HG02884 (cell line): ENCODE data around the gene UQCC3.
"Not testable (repeated sequence)": the region's sequence is repeated elsewhere in the genome, so short reads cannot be mapped to it uniquely, and the experiment has no call there.

Experiments
- ATAC-seq: cut with Tn5 transposase; IDR thresholded peaks from one replicate; pipeline ENCODE4 v1.9.1; 2021; ENCODE audit warnings: mild to moderate bottlenecking, moderate library complexity; ENCODE audit not compliant: unreplicated experiment

UQCC3 gene, protein sequence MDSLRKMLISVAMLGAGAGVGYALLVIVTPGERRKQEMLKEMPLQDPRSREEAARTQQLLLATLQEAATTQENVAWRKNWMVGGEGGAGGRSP

DNA sequence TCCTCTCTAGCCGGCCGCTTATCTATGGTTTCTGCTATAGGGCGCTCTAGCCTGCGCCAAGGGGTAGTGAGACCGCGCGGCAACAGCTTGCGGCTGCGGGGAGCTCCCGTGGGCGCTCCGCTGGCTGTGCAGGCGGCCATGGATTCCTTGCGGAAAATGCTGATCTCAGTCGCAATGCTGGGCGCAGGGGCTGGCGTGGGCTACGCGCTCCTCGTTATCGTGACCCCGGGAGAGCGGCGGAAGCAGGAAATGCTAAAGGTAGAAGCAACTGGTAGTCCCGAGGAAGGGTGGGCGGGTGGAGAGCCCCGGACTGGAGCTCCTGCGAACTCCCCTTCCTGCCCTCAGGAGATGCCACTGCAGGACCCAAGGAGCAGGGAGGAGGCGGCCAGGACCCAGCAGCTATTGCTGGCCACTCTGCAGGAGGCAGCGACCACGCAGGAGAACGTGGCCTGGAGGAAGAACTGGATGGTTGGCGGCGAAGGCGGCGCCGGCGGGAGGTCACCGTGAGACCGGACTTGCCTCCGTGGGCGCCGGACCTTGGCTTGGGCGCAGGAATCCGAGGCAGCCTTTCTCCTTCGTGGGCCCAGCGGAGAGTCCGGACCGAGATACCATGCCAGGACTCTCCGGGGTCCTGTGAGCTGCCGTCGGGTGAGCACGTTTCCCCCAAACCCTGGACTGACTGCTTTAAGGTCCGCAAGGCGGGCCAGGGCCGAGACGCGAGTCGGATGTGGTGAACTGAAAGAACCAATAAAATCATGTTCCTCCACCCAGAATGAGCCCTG, at the start of gene UQCC3, which contains the start of gene LBHD1:
TSS of gene UQCC3 (plus strand) at position 66 of the 782 bp plus-strand sequence. CDS start at position 139, 73 bp downstream.
TSS of gene LBHD1 (minus strand) at position 660 of the 782 bp plus-strand sequence. CDS start 2,236 bp downstream, outside the sequence.
- ATAC-seq: peak; percentile 59

DNA sequence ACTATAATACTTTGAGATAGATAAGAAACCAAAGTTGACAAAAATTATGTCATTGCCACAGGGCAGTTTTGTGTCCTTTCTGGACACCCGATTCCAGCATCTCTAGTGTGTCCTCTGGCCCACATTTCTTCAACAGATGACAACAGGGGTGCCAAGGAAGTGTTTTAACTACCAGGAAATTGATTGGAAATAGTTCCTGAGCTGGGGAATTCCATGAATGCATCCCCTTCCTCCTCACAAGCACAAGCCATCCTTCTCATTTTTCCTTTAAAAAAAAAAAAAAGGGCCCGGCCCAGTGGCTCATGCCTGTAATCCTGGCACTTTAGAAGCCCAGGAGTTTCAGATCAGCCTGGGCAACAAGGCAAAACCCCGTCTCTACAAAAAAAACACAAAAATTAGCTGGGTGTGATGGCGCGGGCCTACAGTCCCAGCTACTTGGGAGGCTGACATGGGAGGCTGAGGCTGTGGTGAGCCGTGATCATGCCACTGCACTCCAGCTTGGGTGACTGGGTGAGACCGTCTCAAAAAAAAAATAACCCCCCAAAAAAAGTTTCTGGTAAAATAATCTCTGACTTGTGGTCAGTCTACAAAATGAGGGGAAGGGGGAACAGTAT, 48.9 kb upstream of the UQCC3 start:
- ATAC-seq: no peak

DNA sequence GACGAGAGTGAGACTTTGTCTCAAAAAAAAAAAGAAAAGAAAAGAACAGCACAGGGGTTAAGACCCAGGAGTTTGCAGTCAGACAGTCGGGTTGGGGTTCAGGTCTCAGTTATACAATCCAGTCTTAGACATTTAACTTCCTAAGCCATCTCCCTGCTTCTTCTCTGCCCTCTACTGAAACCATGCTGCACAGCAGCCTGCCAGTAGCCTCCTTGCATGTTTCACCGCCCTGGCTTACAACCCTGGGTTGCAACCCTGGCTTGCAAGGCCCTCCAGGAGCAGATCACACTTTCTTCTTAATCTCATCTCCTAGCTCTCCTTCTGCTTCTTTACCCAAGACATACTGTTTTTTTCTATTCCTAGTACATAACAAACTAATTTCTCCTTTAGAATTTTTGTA, 43.8 kb upstream of the UQCC3 start:
- no peak for ATAC-seq

DNA sequence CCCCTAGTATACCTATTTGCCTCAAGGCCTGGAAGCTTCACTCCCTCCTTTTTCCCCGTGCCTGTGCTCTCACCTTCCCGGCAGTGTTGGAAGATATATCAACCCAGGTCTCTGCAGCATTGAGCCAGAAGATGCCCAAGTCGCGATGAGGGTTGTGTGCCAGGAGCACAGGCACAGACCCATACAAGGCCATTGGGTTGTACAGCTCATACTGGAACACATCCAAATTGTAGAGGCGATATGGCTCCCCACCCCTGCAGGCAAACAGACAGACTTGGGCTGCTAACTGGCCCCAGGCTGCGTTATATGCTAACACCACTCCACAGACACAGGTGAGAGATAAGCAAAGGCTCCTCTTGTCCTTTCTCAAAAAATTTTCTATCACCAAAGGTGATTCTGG, 39.0 kb upstream of the UQCC3 start:
- ATAC-seq: no peak

DNA sequence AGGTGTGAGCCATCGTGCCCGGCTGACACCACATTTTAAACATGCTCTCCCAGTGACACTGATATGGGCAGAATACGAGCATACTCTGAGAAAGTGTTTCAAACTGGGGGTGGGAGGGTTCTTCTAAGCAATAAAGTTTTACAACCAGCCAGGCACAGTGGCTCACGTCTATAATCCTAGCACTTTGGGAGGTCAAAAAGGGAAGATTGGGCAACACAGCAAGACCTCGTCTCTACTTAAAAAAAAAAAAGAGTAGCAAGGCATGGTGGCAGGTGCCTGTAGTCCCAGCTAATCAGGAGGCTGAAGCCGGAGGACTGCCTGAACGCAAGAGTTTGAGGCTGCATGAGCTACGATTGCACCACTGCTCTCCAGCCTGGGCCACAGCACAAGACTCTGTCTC, 27.3 kb upstream of the UQCC3 start:
- ATAC-seq: no peak

DNA sequence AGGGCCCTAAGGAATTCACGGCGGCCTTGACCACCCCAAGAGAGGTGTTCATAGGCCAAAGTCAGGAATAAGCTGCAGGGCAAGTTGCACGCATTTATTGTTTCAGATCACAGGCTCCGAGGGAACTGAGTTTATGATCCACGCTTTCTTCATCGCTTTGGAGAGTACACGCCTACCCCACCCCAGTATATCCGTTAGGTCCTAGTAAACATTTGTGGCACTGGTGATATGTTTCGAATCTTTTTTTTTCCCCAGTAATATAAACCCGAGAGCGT, 25.9 kb upstream of the UQCC3 start:
- ATAC-seq: no peak

DNA sequence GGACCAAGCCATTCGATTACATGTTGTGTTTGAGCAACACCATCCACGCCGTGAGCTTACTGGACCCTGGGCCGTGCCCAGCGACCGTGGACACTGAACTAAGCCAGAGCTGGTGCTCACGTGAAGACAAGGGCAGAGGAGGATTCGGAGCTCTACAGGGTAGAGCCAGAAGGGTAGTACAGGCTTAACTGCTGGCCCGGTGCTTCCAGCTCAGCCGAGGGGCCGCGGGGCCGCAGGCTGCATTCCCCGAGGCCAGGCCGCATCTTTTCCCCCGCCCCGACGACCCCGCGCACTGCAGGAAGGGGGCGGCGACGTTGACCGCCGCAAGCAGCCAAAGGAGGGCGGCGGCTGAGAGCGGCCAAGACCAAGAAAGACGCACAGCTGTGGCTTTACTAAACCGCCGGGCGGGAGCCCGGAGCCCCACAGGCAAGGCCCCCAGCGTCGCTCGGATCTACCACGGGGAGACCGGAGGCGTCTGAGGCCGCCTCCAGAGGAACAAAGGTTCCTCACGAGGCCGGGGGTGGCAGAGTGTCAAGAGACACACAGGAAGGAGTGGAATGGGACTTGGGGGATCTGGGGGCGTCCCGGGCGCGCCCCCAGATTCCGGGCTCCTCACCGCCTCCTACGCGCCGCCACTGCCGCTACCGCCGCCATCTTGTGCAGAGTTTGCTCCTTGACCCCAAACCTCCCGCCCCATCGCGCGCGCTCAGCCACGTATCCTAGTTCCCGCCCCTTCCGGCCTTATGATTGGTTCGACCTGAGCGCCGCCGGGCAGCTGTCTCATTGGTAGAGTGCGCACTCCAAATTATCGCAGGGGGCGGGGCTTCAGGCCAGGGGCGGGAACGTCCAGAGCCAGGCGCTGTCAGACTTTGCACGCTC, 25.3 kb upstream of the UQCC3 start, which contains the start of gene GANAB:
TSS of gene GANAB (minus strand) at position 668 of the 879 bp plus-strand sequence. CDS start at position 654, 14 bp downstream.
- peak; percentile 90 for ATAC-seq

DNA sequence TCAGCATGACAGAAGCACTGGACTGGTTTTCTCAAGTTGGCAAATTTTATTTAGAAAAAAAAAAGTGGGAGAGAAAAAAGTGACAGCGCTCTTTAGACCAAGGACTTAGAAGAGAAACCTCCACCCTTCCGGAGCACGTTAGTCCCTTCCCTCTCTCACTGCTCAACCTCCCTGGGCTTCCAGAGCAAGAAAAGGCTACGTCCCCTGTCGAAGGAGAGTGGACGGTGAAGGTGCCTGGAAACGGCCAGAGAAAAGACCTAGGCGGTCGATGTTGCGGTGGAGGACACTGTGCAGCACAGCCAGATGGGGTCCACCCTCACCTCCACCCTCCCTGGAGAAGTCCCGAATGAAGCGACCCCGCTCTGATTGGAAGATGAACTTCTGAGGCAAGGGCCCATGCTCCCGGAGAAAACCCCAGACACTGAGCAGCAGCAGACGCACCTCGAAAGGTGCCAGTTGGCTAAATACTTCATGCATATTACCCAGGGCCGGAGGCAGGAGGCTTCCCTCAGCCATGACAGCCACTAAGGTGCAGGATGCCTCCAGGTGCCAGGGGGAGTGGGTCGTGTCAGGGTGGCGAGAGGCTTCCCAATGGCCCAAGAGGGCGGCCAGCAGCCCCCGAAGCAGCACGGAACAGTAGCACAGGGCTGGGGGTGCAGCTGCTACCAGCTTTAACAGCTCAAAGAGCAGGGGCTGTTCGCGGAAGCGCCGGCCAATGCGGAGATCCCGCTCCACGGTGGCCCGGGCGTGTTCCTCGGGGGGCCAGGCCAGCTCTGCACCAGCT, 24.5 kb upstream of the UQCC3 start:
- no peak for ATAC-seq

DNA sequence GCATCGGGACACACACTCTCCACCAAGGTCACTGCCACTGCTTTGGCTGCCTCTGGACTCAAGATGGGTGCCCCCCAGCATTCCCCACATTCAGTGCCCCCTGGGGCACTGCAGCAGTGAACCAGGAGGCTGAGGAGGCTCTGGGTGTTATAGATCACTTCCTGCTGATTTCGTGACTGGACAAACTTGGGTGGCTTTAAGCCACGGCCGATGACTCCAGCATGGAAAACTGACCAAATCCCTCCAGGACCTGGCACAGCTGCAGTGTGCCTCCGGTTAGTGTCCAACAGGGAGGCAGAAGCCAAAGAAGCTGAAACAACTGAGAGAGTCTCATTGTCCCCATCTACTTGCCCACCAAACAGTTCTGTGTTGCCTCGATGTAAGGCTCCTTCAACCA, 23.9 kb upstream of the UQCC3 start:
- ATAC-seq: no peak

DNA sequence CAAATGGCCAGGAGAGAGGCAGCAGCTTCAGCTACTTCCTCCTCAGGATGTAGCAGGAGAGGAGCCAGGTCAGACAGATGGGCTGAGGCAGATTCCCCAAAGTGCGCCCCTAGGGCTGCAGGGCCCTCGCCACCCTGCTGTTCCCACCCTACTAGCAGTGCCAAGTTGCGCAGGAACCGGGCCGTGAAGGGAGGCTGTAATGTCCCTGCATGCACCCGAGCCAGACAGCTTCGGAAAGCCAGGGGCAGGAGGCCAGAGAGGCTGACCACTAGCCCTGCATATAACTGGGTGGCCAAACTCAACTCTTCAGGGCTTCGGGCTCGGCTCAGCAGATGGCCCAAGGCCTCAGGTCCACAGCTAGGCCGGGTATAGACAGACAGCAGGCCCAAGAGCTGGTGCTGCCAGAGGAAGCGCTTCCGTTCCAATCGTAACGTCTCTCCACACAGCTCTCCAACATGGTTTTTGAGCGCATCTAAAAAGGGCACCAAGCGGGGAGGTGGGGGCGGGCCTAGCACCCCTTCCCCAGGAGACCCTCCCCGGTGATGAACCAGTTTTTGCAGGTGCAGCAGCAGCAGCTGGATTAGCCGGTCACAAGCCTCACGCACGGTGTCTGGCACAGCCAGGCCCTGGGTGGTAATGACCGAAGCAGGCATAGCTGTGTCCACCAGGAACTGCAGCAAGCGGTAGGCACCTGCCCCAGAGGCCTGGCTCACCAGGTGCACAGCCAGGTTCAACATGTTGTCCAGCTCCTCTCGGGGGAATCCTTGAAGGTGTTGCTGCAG, 23.1 kb upstream of the UQCC3 start:
- no peak for ATAC-seq

DNA sequence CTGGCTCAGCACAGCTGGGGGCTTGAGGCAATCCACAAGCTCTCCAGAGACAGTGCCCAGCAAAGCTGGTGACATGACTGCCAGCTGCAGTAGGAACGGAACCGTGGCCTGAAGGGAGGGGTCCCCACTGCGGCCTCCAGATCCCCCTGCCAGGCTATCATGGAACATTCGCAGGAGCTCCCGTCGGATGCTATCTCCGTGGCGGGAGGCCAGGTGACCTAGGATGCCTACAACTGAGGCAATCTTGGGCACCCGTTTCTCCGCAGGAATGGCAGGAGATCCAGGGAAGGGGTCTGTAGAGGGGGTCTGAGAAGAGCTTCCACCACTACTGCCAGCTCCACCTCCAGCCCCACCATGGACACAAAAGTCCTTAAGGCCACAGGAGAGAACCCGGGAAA, 22.5 kb upstream of the UQCC3 start:
- ATAC-seq: no peak

DNA sequence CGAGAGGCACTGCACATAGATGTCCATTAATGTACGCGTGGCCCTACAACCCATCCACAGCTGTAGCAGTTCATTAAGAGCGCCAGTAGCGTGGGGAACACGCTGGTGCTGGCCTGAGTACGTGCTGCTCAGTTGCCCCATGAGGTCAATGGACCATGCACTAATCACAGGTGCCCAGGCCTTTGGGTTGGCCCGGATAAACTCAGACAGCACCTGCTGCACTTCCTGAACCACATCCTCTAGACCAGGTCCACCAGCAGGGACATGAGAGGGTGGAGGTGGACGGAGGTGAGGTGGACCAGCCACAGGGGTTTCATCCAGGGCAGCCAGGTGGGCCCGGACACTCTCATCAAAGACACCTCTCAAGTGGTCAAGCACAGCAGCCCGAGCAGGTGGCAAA, 22.0 kb upstream of the UQCC3 start:
- ATAC-seq: no peak

DNA sequence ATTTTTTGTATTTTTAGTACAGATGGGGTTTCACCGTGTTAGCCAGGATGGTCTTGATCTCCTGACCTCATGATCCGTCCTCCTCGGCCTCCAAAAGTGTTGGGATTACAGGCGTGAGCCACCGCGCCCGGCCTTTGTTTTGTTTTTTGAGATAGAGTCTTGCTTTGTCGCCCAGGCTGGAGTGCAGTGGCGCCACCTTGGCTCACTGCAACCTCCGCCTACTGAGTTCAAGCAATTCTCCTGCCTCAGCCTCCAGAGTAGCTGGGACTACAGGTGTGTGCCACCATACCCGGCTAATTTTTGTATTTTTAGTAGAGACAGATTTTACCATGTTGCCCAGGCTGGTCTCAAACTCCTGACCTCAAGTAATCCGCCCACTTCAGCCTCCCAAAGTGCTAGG, 21.2 kb upstream of the UQCC3 start:
- ATAC-seq: not testable (repeated sequence)

DNA sequence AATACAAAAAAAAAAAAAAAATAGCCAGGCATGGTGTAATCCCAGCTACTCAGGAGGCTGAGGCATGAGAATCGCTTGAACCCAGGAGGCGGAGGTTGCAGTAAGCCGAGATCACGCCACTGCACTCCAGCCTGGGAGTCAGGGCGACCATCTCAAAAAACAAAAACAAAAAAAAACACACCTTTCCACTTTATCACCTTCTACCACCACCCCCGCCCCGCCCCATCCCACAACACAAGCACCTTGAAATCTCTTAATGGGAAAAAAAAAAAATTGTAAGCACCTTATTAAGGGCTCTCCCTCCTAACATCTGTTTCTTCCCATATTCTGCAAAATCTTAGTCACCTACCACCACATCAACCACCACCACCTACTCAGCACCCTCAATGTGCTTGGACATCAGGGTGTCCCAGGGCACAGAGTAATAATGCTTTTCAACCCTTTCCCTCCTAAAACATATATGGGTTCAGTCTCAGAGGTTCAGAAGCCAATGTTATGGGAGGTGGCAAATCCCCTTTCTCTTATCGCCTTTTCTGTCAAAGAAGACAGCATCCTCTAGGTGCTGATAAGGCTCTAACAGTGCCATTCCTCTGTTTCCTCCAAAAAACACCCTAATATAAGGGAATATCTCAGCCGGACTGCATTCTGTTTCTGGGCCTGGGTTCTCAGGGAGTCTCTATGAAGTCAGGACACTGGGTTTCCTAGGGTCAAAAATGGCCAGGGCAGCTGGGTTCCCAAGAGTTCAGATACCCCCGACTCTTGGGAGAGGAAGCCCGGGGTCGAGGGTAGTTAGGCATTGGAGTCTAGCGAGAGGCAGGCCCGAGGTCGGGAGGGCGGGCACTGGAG, 19.1 kb upstream of the UQCC3 start:
- ATAC-seq: no peak

DNA sequence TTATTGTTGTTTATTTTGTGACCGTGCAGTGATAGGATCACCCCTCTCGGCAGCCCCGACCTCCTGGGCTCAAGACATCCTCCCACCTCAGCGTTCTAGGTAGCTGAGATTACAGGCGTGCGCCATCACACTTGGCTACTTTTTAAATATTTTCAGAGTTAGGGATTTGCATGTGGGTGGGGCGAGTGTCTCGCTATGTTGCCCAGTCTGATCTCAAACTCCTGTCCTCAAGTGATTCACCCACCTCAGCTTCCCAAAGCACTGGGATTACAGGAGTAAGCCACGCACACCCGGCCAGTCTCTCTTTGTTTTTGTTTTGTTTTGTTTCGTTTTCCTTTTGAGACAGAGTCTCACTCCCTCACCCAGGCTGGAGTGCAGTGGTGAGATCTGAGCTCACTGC, 17.2 kb upstream of the UQCC3 start:
- ATAC-seq: no peak

DNA sequence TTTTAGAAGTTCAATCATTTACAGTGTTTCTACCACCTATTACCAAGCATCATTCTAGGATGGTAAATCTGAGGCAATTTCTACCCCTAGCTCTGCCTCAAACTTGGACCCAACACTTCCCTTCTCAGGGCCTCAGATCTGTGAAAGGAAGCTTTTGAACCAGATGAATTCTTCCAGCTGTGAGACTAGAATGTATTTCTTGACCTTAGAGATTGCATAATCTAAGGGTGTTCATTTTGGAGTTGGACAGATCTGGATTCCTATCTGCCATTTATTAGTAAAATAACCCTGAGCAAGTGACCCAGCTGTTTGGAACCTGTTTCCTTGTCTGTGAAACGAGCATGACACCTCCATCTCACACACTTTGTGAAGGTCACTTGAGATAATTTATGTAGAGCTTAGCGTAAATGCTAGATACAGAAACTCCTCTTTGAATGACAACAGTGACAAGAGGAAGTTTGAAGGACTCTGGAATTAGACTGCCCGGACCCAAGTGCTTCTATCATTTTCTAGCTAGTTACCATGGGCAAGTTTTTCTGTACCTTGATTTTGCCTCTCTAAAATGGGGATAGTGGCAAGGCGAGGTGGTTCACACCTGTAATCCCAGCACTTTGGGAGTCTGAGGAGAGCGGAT, 14.6 kb upstream of the UQCC3 start:
- no peak for ATAC-seq

DNA sequence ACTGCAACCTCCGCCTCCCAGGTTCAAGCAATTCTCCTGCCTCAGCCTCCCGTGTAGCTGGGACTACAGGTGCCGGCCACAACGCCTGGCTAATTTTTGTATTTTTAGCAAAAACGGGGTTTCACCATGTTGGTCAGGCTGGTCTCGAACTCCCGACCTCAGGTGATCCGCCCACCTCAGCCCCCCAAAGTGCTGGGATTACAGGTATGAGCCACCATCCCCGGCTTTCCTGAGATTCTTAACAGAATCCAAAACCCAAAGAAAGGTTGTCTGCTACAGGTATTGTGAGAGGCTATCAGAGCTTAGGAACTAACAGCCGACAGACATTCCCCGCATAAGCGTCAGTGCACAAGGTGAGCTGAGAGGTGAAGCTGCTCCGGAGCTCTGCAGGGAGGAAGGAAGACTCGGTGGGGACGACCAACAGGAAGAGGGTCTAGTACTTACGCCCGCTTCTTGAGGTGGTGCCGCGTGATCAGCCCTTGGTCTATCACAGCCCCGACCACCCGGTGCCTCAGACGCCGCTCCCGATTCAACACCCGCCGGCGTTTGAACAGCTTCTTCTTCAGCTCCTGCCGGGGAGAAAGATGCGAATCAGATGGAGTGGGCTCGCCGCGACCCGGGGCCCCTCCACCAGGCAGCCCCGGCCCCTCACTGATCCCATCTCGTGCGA, 6.9 kb upstream of the UQCC3 start:
- ATAC-seq: peak; percentile 22

DNA sequence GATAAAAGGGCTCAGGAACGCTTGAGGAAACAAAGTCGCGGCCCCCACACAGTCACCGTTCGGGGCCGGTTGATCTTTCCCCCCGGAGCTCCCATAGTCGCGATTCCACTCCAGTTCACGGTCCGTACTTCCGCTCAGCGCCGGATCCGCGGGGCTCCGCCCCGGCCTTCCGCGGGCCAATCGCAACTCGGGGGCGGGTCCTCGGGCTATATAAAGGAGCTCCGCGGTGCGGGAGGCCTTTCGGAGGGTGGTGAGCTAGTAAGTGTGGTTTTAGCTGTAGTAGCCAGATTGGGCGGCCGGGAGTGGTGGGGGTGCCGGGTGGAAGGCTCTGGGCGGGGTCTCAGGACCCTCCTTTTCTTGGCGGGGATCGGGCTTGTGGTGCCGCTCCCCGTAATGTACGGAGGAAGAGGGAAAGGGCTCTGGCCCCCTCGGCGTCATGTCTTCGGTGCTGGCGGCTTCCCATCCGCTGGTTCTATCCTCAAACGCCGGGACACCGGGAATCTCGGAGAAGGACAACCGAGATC, 6.3 kb upstream of the UQCC3 start, which contains the start of the genes C11orf98 and CSKMT:
TSS of gene C11orf98 (minus strand) at position 136 of the 524 bp plus-strand sequence. CDS start at position 95, 41 bp downstream.
TSS of gene CSKMT (plus strand) at position 238 of the 524 bp plus-strand sequence. CDS start 568 bp downstream, outside the sequence.
- peak; percentile 74 for ATAC-seq
